GM21381 (cell line): ENCODE data around the gene JHY.

Experiments used
- ATAC-seq: cut with Tn5 transposase; IDR thresholded peaks from one replicate; pipeline ENCODE4 v1.9.1; 2021; ENCODE audit warnings: mild to moderate bottlenecking, moderate library complexity; ENCODE audit not compliant: unreplicated experiment

Gene JHY

GRCh38 chr11:122869622-122870021 is 12.9 kb upstream of the JHY start:
- ATAC-seq, result no peak

GRCh38 chr11:122871302-122871701 is 11.3 kb upstream of the JHY start:
- no peak for ATAC-seq

GRCh38 chr11:122872046-122872445 is 10.5 kb upstream of the JHY start:
- no peak for ATAC-seq

GRCh38 chr11:122874991-122875390 is 7.6 kb upstream of the JHY start:
- ATAC-seq, result peak; percentile 71

GRCh38 chr11:122877732-122878131 is 4.8 kb upstream of the JHY start:
- no peak for ATAC-seq

GRCh38 chr11:122879785-122880184 is 2.8 kb upstream of the JHY start:
- ATAC-seq, result no peak

GRCh38 chr11:122882857-122883645 is 492 bp downstream of the JHY start:
- peak; percentile 50 for ATAC-seq

GRCh38 chr11:122883646-122883979 is 1.1 kb downstream of the JHY start:
- ATAC-seq, result no peak

GRCh38 chr11:122888162-122888561 is 5.6 kb downstream of the JHY start:
- no peak for ATAC-seq

GRCh38 chr11:122893131-122893530 is 10.6 kb downstream of the JHY start:
- no peak for ATAC-seq

- no peak for ATAC-seq
These were observed 13.0 kb downstream of the JHY start for GRCh38 chr11:122895563-122895962.

GRCh38 chr11:122897606-122898210 is 15.1 kb downstream of the JHY start:
- ATAC-seq, result no peak

- no peak for ATAC-seq
These were observed 16.2 kb downstream of the JHY start for GRCh38 chr11:122898799-122899198.

GRCh38 chr11:122900587-122901202 is 18.1 kb downstream of the JHY start:
- ATAC-seq, result no peak

GRCh38 chr11:122902951-122903350 is 20.4 kb downstream of the JHY start:
- ATAC-seq, result no peak

- ATAC-seq, result no peak
These were observed 28.2 kb downstream of the JHY start for GRCh38 chr11:122910775-122911174.

GRCh38 chr11:122917311-122917710 is 34.8 kb downstream of the JHY start:
- no peak for ATAC-seq

- no peak for ATAC-seq
These were observed 36.2 kb downstream of the JHY start for GRCh38 chr11:122918734-122919133.

- ATAC-seq, result no peak
These were observed 38.0 kb downstream of the JHY start for GRCh38 chr11:122920579-122920978.

GRCh38 chr11:122922893-122923292 is 40.3 kb downstream of the JHY start:
- ATAC-seq, result no peak

GRCh38 chr11:122923302-122923701 is 40.7 kb downstream of the JHY start:
- ATAC-seq, result no peak

GRCh38 chr11:122931510-122931909 is 49.0 kb downstream of the JHY start:
- ATAC-seq, result no peak
